Stimulated activated naive CD4-positive, alpha-beta T cell (primary cell): ENCODE results near the gene MED15.
"Not testable (repeated sequence)": the region's sequence is repeated elsewhere in the genome, so short reads cannot be mapped to it uniquely, and the experiment has no call there.

Experiments used
- DNase-seq, 6 experiments: peaks; one replicate each; lab custom pipeline; 2025; lab: John Stamatoyannopoulos, UW

MED15 gene

GRCh38 chr22:20584029-20584871 lies 76.8 kb downstream of the MED15 start:
- DNase-seq: no peak

GRCh38 chr22:20584872-20585638 lies 77.6 kb downstream of the MED15 start:
- no peak for DNase-seq

DNA sequence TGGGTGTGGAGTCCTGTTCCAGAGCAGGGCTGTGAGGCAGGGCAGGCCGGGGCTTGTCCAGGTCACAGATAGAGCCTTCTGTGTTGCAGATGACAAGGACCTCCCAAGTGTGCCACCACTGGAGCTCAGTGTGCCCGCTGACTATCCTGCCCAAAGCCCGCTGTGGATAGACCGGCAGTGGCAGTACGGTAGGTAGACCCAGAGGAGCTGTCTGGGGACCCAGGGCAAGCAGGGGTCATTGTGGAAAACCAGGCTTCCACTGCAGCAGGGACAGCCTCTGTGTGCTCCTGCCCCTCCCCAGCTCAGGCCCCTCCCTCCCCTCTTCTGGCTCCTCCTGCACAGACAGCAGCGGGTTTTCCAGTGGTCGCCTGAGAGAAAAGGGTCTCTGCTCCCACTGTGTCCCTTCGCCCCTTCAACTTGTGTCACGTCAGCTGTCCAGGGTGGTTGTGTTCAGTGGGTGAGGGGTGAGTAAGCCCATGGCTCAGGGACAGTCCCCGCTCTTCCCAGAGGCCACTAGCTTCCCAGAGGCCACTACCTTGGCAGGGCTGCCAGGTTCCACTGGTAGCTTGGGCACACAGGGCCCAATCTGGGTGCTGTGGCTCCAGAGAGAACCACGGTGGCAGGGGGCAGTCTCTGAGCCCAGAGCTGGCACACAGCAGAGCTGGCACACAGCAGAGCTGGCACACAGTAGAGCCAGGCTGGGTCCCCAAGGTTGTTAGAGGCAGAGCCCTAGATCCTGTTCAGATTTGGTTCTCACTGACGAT lies 78.4 kb downstream of the MED15 start:
- DNase-seq: no peak

DNA sequence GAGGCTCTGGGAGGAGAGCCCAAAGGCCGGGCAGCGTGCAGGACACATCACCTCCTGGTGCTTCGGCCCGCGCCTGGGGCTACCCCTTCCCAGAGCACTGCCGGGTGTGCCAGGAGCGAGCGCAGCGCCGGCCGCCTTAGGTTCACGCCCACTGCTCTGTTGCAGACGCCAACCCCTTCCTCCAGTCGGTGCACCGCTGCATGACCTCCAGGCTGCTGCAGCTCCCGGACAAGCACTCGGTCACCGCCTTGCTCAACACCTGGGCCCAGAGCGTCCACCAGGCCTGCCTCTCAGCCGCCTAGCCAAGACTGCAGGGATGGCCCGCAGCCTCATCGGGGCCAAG lies 79.0 kb downstream of the MED15 start:
- no peak for DNase-seq

GRCh38 chr22:20587206-20587958 lies 80.0 kb downstream of the MED15 start:
- DNase-seq: no peak

DNA sequence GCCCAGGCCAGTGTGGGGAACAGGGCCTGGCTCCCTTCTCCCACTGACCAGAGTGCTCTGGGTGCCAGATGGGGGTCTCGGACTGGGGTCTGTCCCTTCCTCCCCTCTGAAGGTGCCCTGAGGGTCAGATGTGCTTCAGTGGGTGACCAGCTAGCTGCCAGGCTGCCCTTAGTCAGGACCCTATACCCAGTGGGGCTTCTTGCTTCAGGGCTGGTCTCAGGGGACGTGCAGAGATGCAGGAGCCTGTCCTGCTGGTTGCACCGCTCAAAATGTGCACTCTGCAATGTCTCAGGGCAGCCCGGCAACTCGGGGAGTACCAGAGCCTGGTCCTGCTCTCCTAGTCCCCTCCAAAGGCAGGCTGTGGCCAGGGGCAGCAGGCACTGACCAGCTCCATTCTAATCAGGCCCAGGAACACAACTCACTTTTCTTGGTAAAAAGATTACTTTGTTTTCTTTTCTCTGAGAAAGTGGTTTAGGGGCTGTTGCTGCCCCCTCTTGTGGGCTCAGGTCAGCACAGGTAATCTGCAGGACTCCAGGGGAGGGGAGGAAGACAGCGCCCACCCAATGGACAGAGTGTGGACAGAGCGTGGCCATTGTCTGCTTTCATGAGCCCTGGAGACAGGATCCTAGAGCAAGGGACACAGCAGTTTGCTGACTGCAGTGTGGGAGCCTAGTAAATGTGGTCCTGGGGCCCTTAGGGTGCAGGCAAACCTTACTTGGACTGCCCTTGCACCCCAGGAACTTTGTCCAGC lies 80.9 kb downstream of the MED15 start:
- DNase-seq: no peak

DNA sequence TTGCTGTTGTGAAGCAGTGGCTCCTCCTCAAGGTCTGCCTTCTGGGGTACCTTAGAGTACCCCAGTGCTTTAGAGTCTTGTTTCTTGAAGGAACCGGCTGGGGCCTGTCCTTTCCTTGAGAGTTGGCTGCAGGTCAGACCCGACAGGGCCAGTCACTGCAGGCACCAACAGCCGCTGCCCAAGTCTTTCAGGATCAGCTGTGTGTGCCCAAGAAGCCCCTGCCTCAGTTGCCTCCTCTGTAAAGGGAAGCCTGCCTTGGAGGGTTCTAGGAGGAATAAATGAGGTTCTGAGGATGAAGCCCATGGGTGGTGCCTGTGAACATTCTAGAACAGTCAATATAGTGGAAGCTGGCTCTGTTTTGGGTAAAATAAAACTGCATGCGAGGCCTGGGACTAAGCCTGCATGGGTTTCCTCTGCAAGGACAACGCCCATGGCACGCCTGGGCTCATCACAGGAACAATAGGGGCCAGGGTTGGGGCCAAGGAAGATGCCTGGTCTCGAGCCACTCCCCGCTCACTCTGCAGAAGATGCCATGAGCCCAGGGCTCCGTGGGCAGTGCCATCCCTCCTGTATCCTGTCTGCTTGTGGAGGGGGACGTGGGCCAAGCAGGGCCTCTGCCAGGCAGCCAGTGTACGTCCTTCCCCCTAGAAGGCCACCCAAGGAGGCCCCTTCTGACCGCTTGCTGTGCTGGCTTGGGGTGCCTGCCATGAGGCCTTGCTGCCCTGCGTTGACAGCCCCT lies 81.6 kb downstream of the MED15 start:
- no peak for DNase-seq

DNA sequence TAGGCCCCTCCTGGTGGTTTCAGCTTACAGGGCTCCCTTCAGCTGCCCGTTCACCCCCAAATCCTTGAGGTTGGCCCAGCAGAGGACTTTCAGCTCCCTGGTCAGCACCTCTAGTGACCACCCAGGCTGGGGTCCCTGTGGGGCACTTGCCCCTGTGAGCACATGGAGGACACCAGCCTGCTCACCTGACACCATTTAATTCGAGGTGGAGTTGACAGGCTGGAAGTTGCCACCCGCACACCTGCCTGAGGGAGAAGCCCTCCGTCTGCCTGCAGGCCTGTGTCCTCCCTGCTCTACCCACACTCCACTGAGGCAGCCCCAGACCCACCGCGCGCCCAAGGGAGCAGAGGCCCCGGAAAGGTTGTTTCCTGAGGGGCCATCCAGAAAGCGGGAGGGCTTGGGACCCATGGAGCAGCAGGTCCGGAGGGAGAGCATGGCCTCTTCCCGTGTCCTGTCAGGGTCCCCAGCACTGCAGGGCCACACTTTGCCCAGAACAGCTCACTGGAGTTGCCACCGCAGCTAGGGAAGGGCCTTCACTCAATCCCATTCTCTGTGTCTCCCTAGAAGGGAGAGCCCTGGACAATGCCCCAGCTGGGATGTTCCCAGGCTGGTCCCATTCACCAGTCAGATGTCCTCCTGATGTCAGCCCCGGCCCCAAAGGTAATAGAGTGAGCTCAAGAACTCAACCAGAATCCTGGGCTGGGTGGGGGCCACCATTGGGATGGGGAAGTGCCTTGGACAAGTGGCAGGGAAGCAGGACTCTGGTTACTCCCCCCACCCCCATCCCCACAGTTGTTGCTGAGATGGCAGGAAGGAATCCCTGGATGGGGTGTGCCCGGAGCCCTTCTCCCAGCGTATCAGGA lies 82.4 kb downstream of the MED15 start:
- no peak for DNase-seq

DNA sequence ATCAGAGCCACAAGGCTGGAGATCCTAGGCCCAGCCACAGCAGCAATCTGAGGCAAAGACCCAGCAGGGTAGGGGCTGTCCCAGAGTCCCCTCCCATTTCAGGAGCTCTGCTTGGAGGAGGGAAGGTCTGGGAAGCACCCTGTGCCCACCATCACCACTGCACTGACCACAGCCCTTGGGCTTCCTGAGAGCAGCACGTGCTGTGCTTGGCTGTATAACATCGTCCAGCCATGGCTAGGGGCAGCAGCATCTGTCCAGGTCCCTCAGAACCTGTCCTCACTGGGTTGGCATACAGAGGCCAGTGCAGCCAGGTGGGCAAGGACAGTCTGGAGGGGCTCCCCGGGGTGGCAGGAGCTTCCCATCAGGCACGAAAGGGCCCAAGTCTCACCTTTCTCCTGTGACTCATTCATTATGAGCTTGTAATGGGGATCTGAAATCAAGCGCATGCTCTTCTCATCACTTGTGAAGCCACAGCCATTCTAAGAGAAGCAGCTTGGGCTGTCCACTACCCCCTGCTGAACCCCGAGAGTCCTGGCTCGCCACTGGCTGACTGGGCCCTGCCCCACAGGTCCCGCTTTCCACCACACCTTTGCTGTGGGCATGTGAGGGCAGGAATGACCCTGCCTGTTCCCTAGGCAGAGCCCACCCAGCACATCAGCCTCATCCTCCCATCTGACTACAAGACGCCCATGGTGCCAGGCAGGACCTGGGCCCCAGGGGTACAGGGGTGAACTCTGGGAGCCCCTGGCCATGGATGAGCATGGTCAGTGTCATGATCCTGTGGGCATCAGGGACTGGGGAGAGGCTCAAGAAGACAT lies 83.3 kb downstream of the MED15 start:
- DNase-seq: no peak

- no peak for DNase-seq
Observed at GRCh38 chr22:20591295-20591645, 83.9 kb downstream of the MED15 start.

GRCh38 chr22:20591660-20592310 lies 84.4 kb downstream of the MED15 start:
- no peak for DNase-seq

DNA sequence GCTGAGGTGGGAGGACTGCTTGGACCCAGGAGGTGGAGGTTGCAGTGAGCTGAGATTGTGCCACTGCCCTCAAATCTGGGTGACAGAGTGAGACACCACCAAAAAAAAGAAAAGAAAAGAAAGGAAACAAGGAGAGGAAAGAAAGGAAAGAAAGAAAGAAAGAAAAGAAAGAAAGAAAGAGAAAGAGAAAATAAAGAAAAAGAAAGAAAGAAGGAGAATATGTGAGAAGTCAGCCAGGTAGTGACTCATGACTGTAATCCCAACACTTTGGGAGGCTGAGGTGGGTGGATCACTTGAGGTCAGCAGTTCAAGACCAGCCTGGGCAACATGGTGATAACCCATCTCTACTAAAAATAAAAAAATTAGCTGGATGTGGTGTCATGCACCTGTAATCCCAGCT lies 86.6 kb downstream of the MED15 start:
- not testable (repeated sequence) for DNase-seq

GRCh38 chr22:20594486-20594885 lies 87.1 kb downstream of the MED15 start:
- DNase-seq: not testable (repeated sequence)

GRCh38 chr22:20595461-20595860 lies 88.1 kb downstream of the MED15 start:
- DNase-seq: no peak

DNA sequence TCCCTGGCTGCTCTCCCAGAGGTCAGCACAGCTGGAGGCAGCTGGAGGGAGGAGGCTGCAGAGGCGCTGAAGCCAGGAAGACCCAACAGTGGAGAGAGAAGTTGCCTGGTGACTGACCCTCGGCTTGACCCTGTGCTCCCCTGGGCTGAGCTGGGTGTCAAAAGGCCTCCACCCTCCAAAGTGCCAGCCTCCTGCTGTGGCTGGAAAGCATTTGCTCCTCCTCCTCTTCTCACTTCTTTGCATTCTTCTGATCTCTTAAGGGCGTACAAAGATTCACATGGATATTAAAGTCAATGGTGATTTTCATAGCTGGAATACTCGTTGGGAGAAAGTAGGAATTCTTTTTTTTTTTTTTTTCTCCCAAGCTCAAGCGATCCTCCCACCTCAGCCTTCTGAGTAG lies 91.7 kb downstream of the MED15 start:
- DNase-seq: no peak

DNA sequence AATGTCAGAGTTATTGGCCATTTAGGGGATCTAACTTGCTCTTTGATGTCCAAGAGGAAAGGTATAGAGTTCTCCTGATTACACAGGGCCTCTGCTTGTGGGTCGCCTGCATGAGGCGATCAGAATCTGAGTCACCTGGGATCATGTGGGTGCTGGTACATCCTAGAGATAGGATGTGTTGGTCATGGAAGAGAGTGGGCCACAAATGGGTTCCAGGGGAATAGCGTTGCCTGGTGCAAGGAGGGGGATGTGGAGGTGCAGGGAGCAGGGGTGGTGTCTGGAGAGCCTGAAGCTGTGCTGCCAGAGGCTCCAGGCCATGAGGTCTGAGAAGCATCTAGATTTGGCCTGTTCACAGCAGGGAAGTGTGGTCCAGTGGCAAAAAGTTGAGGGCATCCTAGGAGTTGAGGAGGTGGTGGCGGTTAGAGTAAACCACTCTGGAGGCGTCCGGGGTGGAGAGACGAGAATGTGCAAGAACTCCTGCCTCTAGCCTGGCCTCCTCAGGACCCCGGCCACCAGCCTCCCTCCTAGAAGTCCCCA lies 92.8 kb downstream of the MED15 start:
- DNase-seq: no peak

DNA sequence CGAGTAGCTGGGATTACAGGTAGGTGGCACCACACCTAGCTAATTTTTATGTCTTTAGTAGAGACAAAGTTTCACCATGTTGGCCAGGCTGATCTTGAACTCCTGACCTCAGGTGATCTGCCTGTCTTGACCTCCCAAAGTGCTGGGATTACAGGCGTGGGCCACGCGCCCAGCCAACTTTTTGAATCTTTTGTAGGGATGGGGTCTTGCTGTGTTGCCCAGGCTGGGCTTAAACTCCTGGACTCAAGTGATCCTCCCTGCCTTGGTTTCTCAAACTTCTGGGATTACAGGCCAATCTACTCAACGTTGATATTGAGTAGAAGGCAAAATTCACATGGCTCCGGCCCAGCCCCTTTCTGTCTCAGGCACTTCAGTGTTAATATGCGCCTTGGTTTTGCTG lies 93.9 kb downstream of the MED15 start:
- DNase-seq: no peak

DNA sequence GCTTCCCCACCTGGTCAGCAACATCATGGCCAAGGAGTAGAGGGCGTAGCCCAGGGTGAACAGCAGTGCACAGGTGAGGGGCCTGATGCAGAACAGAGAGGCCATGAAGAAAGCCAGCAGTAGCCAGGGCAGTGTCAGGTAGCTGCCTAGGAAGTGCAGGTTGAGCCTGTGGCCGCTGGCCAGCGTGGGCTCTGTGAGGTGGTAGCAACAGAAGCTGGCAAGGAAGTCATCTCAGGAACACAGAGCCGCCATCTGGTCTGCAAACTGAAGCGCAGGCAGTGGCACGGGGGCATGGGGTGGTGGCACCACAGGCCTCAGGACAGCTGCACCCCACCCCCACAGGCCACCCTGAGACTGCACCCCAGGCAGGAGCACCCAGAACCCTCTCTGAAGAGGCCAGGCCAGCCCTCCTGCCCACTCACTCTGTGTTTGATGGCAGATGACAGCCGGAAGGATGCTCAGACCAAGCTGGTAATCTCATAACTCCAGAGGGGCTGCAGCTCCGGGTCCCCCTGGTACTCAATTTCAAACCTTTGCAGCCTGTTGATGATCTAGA lies 95.3 kb downstream of the MED15 start:
- no peak for DNase-seq
